Measurements from ENCODE around the gene SEC23IP.

GRCh38 chr10:119919271-119919670, 26.7 kb downstream of the SEC23IP start:
- TF ChIP-seq ZSCAN30 (tag by site-specific recombination; IDR thresholded peaks at IDR 0.05) (no peak), ZNF580 (tag by site-specific recombination; IDR thresholded peaks at IDR 0.05) (no peak), CTCF (tag by site-specific recombination; IDR thresholded peaks at IDR 0.05) (no peak), ZNF146 (tag by site-specific recombination; IDR thresholded peaks at IDR 0.05) (no peak), SP2 (tag by site-specific recombination; IDR thresholded peaks at IDR 0.05) (no peak), SALL2 (tag by site-specific recombination; IDR thresholded peaks at IDR 0.05; ENCODE audit: borderline replicate concordance) (no peak), ZNF423 (tag by site-specific recombination; IDR thresholded peaks at IDR 0.05) (no peak), BCL11A (tag by site-specific recombination; IDR thresholded peaks at IDR 0.05; ENCODE audit: low read depth) (no peak), ZNF792 (tag by site-specific recombination; IDR thresholded peaks at IDR 0.05) (no peak), YY2 (tag by site-specific recombination; IDR thresholded peaks at IDR 0.05) (no peak), ZNF24 (tag by site-specific recombination; IDR thresholded peaks at IDR 0.05) (no peak), ZNF629 (tag by site-specific recombination; IDR thresholded peaks at IDR 0.05) (no peak), ZNF654 (tag by site-specific recombination; IDR thresholded peaks at IDR 0.05; ENCODE audit: low read depth) (no peak)
